Measurements from ENCODE around the gene CFAP221.

The CFAP221 gene

DNA sequence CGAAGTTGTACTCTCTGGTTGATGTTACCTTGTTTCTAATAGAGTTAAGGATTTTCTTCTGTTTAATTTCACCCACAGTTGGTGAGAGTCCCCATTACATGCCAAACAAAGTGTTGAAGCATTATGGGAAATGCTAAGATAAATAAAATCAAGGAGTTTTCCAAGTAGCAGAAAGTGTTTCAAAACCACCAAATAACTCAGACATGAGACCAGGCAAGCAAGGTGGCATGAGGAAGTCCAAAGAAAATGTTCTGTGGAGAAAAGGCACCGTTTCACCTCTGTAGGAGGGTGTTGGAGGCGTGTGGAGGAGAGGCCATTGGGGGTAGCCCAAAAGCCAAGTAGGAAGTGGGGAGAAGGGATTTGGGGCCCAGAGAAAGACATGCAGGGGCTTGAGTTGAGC lies 8.7 kb downstream of the CFAP221 start:
- H3K9me3 ChIP-seq (ENCODE audit: insufficient read depth, low read depth, low read length): no peaks in the 10 kb centered on the region
- H3K79me2 ChIP-seq (ENCODE audit: insufficient read depth, low read length): no peaks in the 10 kb centered on the region
- H3K27me3 ChIP-seq (ENCODE audit: insufficient read depth, low read length, poor library complexity, severe bottlenecking): no peaks in the 10 kb centered on the region
- no peak overlapping the region for H3K4me2 ChIP-seq (ENCODE audit: low read depth, low read length, poor library complexity, severe bottlenecking)
- no peak overlapping the region for H2AFZ ChIP-seq (ENCODE audit: low read length)
- H4K20me1 ChIP-seq (ENCODE audit: insufficient read depth, low read length, poor library complexity, severe bottlenecking): no peaks in the 10 kb centered on the region
- H3K9me2 ChIP-seq (replicated peaks; ENCODE audit: low read depth, low read length): no peaks in the 10 kb centered on the region
- no peaks in the 10 kb centered on the region for H3F3A ChIP-seq (ENCODE audit: low read depth)
- no peak overlapping the region for H3K9ac ChIP-seq (ENCODE audit: low read depth, low read length, poor library complexity, severe bottlenecking)
- TF ChIP-seq, protein P1, sequence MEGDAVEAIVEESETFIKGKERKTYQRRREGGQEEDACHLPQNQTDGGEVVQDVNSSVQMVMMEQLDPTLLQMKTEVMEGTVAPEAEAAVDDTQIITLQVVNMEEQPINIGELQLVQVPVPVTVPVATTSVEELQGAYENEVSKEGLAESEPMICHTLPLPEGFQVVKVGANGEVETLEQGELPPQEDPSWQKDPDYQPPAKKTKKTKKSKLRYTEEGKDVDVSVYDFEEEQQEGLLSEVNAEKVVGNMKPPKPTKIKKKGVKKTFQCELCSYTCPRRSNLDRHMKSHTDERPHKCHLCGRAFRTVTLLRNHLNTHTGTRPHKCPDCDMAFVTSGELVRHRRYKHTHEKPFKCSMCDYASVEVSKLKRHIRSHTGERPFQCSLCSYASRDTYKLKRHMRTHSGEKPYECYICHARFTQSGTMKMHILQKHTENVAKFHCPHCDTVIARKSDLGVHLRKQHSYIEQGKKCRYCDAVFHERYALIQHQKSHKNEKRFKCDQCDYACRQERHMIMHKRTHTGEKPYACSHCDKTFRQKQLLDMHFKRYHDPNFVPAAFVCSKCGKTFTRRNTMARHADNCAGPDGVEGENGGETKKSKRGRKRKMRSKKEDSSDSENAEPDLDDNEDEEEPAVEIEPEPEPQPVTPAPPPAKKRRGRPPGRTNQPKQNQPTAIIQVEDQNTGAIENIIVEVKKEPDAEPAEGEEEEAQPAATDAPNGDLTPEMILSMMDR (conservative IDR thresholded peaks at IDR 0.05; ENCODE audit: low read length): no peak
- no peaks in the 10 kb centered on the region for H3K36me3 ChIP-seq (ENCODE audit: insufficient read depth, low read length)
- no peak overlapping the region for H3K4me3 ChIP-seq (ENCODE audit: low read length, poor library complexity, severe bottlenecking)
- no peaks in the 10 kb centered on the region for H3K4me1 ChIP-seq (ENCODE audit: insufficient read depth, low read length, poor library complexity, severe bottlenecking)

DNA sequence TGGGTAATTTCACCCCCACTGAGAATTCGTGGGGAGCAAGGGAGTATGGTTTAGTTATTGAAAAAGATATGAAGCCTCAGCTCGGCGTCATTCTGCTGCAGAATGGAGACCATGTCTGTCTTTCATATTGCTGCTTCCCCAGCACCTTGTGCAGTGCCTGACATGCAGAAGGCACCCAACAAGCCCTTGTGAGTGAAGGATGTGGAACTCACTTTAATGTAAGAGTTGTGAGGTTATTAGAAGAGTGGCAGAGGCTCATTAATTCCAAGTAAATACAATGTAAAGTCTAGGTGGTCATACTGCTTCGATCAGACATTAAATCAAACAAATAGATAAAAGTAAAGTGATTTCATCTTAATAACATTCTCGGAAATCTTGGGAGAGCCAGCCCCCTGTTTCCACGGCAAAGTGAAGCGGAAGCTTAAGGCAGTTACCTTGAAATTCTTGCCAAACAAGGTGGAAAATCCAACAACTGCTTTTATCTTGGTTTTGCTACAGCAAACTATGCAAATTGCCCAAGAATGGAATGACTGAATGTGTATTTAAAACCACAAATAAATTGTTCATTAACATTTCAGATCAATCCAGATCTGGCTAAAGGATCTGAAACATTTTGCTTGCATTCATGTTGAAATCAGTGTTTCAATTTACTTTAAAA lies 9.6 kb downstream of the CFAP221 start:
- H3K36me3 ChIP-seq (ENCODE audit: insufficient read depth, low read length): no peaks in the 10 kb centered on the region
- H3K9me2 ChIP-seq (replicated peaks; ENCODE audit: low read depth, low read length): no peaks in the 10 kb centered on the region
- no peak overlapping the region for H3K9ac ChIP-seq (ENCODE audit: low read depth, low read length, poor library complexity, severe bottlenecking)
- H3F3A ChIP-seq (ENCODE audit: low read depth): no peaks in the 10 kb centered on the region
- H4K20me1 ChIP-seq (ENCODE audit: insufficient read depth, low read length, poor library complexity, severe bottlenecking): no peaks in the 10 kb centered on the region
- H2AFZ ChIP-seq (ENCODE audit: low read length): no peak overlapping the region
- no peak for TF ChIP-seq EZH2phosphoT487 (IDR thresholded peaks at IDR 0.05; ENCODE audit: borderline replicate concordance)
- H3K9me3 ChIP-seq (ENCODE audit: insufficient read depth, low read depth, low read length): no peaks in the 10 kb centered on the region
- H3K27me3 ChIP-seq (ENCODE audit: insufficient read depth, low read length, poor library complexity, severe bottlenecking): no peaks in the 10 kb centered on the region
- H3K4me2 ChIP-seq (ENCODE audit: low read depth, low read length, poor library complexity, severe bottlenecking): no peak overlapping the region
- H3K4me1 ChIP-seq (ENCODE audit: insufficient read depth, low read length, poor library complexity, severe bottlenecking): no peaks in the 10 kb centered on the region
- no peaks in the 10 kb centered on the region for H3K79me2 ChIP-seq (ENCODE audit: insufficient read depth, low read length)
- no peak overlapping the region for H3K4me3 ChIP-seq (ENCODE audit: low read length, poor library complexity, severe bottlenecking)

DNA sequence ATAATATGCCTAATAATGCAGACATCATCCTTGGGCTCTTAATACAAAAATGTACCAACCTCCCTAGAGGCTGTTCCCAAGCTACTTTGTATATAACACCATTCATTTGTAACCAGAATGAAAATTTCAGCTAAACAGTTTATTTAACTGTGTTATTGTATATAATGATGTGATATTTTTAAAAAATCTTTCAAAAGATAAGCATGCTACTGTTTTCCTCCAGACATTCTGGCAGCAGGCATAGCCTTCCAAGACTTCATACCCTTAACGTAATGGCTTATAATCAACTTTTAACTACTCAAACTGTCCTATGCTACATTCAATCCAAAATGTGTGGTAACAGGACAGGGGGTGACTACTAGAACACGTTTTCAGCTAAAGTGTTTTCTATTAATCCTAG lies 21.2 kb downstream of the CFAP221 start:
- no peaks in the 10 kb centered on the region for H3F3A ChIP-seq (ENCODE audit: low read depth)
- TF ChIP-seq, protein P1 (conservative IDR thresholded peaks at IDR 0.05; ENCODE audit: low read length): no peak
- no peak for TF ChIP-seq EZH2phosphoT487 (IDR thresholded peaks at IDR 0.05; ENCODE audit: borderline replicate concordance)
- no peaks in the 10 kb centered on the region for H3K9me3 ChIP-seq (ENCODE audit: insufficient read depth, low read depth, low read length)
- H2AFZ ChIP-seq (ENCODE audit: low read length): no peak overlapping the region
- H3K4me1 ChIP-seq (ENCODE audit: insufficient read depth, low read length, poor library complexity, severe bottlenecking): no peaks in the 10 kb centered on the region
- H3K4me3 ChIP-seq (ENCODE audit: low read length, poor library complexity, severe bottlenecking): no peak overlapping the region
- no peaks in the 10 kb centered on the region for H3K36me3 ChIP-seq (ENCODE audit: insufficient read depth, low read length)
- H3K9ac ChIP-seq (ENCODE audit: low read depth, low read length, poor library complexity, severe bottlenecking): no peak overlapping the region
- H3K27me3 ChIP-seq (ENCODE audit: insufficient read depth, low read length, poor library complexity, severe bottlenecking): no peaks in the 10 kb centered on the region
- H3K4me2 ChIP-seq (ENCODE audit: low read depth, low read length, poor library complexity, severe bottlenecking): no peak overlapping the region
- no peaks in the 10 kb centered on the region for H4K20me1 ChIP-seq (ENCODE audit: insufficient read depth, low read length, poor library complexity, severe bottlenecking)
- H3K79me2 ChIP-seq (ENCODE audit: insufficient read depth, low read length): no peaks in the 10 kb centered on the region
- no peaks in the 10 kb centered on the region for H3K9me2 ChIP-seq (replicated peaks; ENCODE audit: low read depth, low read length)

DNA sequence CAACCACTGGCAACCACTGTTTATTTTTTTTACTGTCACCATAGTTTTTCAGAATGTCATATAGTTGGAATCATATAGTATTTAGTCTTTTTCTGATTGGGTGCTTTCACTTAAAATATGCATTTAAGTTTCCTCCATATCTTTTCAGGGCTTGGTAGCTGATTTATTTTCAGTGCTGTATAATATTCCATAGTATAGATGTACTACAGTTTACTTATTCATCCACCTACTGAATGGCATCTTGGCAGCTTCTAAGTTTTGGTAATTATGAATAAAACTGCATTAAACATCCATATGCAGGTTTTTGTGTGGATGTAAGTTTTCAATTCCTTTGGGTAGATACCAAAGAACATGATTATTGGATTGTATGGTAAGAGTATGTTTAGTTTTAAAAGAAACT lies 23.0 kb downstream of the CFAP221 start:
- TF ChIP-seq EZH2phosphoT487 (IDR thresholded peaks at IDR 0.05; ENCODE audit: borderline replicate concordance): no peak
- TF ChIP-seq, protein P1 (conservative IDR thresholded peaks at IDR 0.05; ENCODE audit: low read length): no peak
- H3K9ac ChIP-seq (ENCODE audit: low read depth, low read length, poor library complexity, severe bottlenecking): no peak overlapping the region

More for the DNA sequence above, 23.0 kb downstream of the CFAP221 start:
- no peaks in the 10 kb centered on the region for H3K79me2 ChIP-seq (ENCODE audit: insufficient read depth, low read length)
- no peak overlapping the region for H2AFZ ChIP-seq (ENCODE audit: low read length)
- no peak overlapping the region for H3K4me2 ChIP-seq (ENCODE audit: low read depth, low read length, poor library complexity, severe bottlenecking)
- H3K9me2 ChIP-seq (replicated peaks; ENCODE audit: low read depth, low read length): no peaks in the 10 kb centered on the region
- H3K27me3 ChIP-seq (ENCODE audit: insufficient read depth, low read length, poor library complexity, severe bottlenecking): no peaks in the 10 kb centered on the region
- H3K9me3 ChIP-seq (ENCODE audit: insufficient read depth, low read depth, low read length): no peaks in the 10 kb centered on the region
- H3K36me3 ChIP-seq (ENCODE audit: insufficient read depth, low read length): no peaks in the 10 kb centered on the region
- H4K20me1 ChIP-seq (ENCODE audit: insufficient read depth, low read length, poor library complexity, severe bottlenecking): no peaks in the 10 kb centered on the region
- H3F3A ChIP-seq (ENCODE audit: low read depth): no peaks in the 10 kb centered on the region
- H3K4me1 ChIP-seq (ENCODE audit: insufficient read depth, low read length, poor library complexity, severe bottlenecking): no peaks in the 10 kb centered on the region
- H3K4me3 ChIP-seq (ENCODE audit: low read length, poor library complexity, severe bottlenecking): no peak overlapping the region
